ENCODE results near the gene CAPN8. TPM values are rescaled to one million over a fixed set of nuclear protein-coding genes. Genes with fewer than 3 reads are reported as not detected.

Gene CAPN8
- total RNA-seq, 4 donors from 2014 or later: 0.59 to 0.88 TPM; not detected in 2

DNA sequence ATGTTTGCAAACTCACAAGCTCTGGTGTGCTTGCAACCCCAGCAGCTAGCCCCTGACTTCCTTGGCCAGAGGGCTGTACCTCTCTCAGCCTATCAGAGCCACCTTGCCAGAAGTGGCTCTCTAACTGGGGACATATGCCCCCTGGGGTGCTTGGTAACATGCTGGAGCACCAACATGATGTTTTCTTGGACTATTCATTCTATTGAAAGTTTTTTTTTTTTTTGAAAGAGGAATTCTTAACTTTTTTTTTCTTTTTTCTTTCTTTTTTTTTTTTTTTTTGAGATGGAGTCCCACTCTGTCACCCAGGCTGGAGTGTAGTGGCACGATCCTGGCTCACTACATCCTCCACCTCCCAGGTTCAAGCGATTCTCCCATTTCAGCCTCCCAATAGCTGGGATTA lies 14.7 kb upstream of the CAPN8 start:
- Histone ChIP-seq H3K27ac (no peak overlapping the region), H3K9me3 (no peaks in the 10 kb centered on the region), H3K4me1 (no peaks in the 10 kb centered on the region), H3K36me3 (no peaks in the 10 kb centered on the region), H3K27me3 (no peaks in the 10 kb centered on the region), H3K4me3 (no peak overlapping the region)
- DNase-seq: no peak
- intact Hi-C loops (cut with DNase I; ENCODE audit: low total_unique reads): no loop called here
- TF ChIP-seq POLR2A (IDR thresholded peaks at IDR 0.05): no peak
- TF ChIP-seq, protein P1, sequence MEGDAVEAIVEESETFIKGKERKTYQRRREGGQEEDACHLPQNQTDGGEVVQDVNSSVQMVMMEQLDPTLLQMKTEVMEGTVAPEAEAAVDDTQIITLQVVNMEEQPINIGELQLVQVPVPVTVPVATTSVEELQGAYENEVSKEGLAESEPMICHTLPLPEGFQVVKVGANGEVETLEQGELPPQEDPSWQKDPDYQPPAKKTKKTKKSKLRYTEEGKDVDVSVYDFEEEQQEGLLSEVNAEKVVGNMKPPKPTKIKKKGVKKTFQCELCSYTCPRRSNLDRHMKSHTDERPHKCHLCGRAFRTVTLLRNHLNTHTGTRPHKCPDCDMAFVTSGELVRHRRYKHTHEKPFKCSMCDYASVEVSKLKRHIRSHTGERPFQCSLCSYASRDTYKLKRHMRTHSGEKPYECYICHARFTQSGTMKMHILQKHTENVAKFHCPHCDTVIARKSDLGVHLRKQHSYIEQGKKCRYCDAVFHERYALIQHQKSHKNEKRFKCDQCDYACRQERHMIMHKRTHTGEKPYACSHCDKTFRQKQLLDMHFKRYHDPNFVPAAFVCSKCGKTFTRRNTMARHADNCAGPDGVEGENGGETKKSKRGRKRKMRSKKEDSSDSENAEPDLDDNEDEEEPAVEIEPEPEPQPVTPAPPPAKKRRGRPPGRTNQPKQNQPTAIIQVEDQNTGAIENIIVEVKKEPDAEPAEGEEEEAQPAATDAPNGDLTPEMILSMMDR (IDR thresholded peaks at IDR 0.05): no peak

DNA sequence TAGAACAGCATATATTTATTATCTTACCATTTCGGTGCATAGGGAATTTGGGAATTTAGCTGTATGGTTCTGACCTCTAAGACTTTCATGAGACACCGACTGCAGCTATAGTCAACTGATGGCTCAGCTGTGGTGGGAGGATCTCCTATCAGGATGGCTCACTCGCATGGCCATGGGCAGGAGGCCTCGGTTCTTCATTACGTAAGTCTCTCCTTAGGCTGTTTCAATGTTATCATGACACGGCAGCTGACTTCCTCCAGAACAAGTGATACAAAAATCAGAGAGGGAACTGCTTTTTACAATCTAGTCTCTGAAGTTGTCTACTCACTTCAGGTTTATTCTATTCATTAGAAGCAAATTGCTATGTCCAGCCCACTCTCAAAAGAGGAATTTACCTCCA lies 13.3 kb upstream of the CAPN8 start:
- Histone ChIP-seq H3K4me3 (no peak overlapping the region), H3K36me3 (no peaks in the 10 kb centered on the region), H3K27me3 (no peaks in the 10 kb centered on the region), H3K4me1 (no peaks in the 10 kb centered on the region), H3K9me3 (no peaks in the 10 kb centered on the region), H3K27ac (no peak overlapping the region)
- no peak for TF ChIP-seq POLR2A (IDR thresholded peaks at IDR 0.05)
- TF ChIP-seq, protein P1 (IDR thresholded peaks at IDR 0.05): no peak
- DNase-seq: no peak
- intact Hi-C loops (cut with DNase I; ENCODE audit: low total_unique reads): no loop called here

DNA sequence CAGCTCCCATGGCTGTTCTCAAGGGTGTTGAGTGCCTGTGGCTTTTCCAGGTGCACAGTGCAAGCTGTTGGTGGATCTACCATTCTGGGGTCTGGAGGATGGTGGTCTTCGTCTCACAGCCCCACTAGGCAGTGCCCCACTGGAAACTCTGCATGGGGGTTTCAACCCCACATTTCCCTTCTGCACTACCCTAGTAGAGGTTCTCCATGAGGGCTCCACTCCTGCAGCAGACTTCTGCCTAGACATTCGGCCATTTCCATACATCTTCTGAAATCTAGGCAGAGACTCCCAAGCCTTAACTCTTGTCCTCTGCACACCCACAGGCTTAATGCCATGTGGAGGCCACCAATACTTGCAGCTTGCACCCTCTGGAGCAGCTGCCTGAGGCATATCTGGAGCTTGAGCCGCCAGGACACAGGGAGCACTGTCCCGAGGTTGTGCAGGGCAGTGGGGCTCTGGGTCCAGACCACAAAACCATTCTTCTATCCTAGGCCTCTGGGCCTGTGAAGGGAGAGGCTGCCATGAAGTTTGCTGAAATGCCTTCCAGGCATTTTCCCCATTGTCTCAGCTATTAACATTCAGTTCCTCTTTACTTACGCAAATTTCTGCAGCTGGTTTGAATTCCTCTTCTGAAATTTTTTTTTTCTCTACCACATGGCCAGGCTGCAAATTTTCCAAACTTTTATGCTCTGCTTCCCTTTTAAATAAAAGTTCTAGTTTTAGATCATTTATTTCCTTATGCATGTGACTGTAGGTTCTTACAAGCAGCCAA lies 8.8 kb upstream of the CAPN8 start:
- no peak overlapping the region for H3K27ac ChIP-seq
- DNase-seq: no peak
- H3K4me3 ChIP-seq: no peak overlapping the region
- no peaks in the 10 kb centered on the region for H3K36me3 ChIP-seq
- intact Hi-C loops (cut with DNase I; ENCODE audit: low total_unique reads): no loop called here
- H3K9me3 ChIP-seq: no peaks in the 10 kb centered on the region
- no peaks in the 10 kb centered on the region for H3K27me3 ChIP-seq
- no peaks in the 10 kb centered on the region for H3K4me1 ChIP-seq
- TF ChIP-seq, protein P1 (IDR thresholded peaks at IDR 0.05): no peak
- TF ChIP-seq POLR2A (IDR thresholded peaks at IDR 0.05): no peak

DNA sequence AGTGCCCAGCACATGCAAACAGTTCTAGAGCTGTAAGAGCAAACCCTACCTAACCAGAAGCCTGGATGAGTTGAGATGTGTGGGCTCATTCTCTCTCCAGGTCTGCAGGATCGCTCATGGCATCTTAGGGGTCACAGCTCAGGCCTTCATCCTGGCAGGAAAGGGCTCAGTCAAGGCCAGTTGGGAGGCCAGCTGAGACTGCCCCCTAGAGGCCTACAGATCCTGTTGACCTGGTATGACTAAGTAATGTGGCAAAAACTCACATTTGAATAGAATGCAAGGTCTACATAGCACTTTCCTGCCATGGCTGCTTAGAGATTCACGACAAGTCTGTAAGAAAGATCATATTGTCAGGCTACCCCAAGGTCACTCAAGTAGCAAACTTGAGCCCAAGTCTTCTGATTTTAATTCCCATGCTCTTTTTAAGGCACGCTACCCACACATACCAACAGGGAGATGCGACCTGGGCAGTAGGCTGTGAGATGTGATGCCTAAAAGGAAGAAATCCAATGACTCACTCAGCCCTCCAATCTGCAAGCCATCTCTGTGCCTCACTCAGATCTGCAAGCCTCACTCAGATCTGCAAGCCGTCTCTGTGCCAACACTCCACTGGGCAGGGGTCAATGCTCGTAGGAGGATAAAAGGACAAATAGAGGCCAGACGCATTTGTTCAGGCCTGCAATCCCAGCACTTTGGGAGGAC lies 5.1 kb upstream of the CAPN8 start:
- H3K36me3 ChIP-seq: no peaks in the 10 kb centered on the region
- no peaks in the 10 kb centered on the region for H3K4me1 ChIP-seq
- TF ChIP-seq, protein P1 (IDR thresholded peaks at IDR 0.05): no peak
- no peak for TF ChIP-seq POLR2A (IDR thresholded peaks at IDR 0.05)
- no peak overlapping the region for H3K4me3 ChIP-seq
- DNase-seq: no peak
- no peaks in the 10 kb centered on the region for H3K9me3 ChIP-seq
- H3K27ac ChIP-seq: no peak overlapping the region
- no peaks in the 10 kb centered on the region for H3K27me3 ChIP-seq
- intact Hi-C loops (cut with DNase I; ENCODE audit: low total_unique reads): no loop called here

Measured in uterus (tissue), 4 donors.